Colon (tissue), 2 donors: ENCODE measurements around the gene GNB1.

ENCODE experiments used
- FAIRE-seq: peaks from 2 replicates; lab custom pipeline; 2012; peaks lifted over from hg19 to GRCh38; lab: Jason Lieb, UNC
- donor health status: control.
- donor health status: control.

Gene GNB1

DNA sequence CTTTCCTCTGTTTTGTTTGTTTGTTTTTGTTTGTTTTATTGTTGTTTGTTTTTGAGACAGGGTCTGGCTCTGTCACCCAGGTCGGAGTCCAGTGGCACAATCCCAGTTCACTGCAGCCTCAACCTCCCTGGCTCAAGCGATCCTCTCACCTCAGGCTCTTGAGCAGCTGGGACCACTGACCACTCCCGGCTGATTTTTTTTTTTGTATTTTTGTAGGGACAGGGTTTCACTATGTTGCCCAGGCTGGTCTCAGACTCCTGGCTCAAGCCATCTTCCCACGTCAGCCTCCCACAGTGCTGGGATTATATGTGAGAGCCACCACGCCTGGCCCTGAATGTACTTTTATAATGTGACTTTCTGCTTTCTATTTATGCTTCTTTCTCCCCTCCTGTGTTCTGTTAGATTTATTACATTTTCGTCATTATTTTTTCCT is 19.2 kb upstream of the GNB1 start:
- FAIRE-seq: no peak

DNA sequence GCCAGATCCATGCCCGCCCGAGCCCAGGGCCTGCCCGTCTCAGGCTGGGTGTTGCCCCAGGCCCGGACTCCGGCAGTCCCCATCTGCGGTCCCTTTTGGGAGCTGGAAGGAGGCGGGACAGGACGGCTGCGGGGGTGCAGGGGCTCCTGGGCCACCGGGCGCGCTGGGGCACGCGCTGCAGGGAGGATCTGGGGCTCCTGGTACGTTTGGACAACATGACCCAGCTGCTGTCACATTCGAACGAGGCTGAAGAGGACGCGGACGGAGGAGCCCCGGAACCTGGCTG is 17.6 kb upstream of the GNB1 start:
- no peak for FAIRE-seq

GRCh38 chr1:1907098-1907736 is 16.3 kb upstream of the GNB1 start:
- no peak for FAIRE-seq

DNA sequence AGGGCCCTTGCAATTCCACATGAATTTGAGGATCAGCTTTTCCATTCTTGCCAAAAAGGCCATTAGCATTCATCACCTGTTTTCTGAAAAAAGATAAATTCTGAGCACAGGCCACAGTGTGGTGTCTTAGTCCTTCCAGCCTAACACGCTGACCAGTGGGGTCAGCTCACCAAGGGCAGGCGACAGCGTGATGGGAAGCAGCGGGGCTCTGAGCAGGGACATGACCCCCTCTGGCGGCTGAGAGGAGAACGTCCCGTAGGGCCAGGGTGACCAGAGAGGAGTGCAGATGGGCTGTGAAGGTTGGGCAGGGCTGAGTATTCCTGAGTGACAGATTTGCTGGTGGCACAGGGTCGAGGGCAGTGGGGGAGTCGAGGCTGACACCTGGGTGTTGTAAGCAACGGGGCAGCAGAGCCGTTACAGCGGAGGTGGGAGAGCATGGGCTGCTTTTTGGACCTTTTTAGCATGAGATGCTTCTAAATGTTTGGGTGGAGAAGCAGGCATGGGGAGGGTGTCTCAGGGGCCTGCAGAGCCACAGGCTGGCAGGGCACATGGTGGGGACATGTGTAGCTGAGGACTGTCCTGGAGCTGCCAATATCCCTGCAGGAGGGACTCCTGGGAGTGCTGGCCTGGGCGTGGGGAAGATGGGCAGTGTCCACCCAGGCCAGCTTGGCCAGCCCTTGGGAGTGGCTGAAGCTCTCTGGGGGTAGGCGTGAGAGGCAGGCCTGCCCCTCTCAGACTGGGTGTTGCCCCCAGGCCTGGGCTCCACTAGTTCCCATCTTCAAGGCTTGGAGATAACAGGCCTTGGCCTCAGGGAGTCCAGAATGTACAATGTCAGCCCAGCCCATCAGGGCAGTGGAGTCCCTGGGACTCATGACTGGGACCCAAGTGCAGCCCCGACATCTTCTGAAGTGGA is 15.6 kb upstream of the GNB1 start:
- no peak for FAIRE-seq

- FAIRE-seq: no peak
Measured at GRCh38 chr1:1903224-1903623, 12.3 kb upstream of the GNB1 start.

- no peak for FAIRE-seq
Measured at GRCh38 chr1:1901641-1902294, 10.9 kb upstream of the GNB1 start.

DNA sequence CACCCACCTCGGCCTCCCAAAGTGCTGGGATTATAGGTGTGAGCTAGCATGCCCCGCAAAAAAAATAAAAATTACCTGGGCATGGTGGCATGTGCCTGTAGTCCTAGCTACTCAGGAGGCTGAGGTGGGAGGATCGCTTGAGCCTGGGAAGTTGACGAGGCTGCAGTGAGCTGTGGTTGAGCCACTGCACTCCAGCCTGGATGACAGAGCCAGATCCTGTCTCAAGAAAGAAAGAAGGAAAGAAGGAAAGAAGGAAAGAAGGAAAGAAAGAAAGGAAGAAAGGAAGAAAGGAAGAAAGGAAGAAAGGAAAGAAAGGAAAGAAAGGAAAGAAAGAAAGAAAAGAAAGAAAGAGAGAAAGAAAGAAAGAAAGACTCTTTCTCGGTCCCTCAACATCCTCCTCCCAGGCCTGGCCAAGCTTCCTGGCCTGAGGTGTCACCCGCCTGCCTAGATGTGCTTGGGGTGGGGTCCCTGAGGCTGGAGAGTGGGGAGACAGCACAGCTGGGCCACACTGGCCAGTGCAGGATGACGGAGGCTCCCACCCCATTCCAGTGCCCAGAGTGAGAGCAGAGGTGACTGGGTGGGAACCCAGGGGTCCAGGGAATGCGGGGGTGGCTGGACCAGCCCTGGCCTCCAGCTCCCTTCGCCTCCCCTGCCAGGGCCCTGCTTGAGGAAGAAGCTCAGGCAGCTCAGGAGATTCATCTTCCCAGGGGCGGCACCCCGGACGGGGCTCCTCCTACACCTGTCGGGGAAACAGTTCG is 10.2 kb upstream of the GNB1 start:
- FAIRE-seq: no peak

GRCh38 chr1:1899967-1900327 is 9.1 kb upstream of the GNB1 start:
- FAIRE-seq: no peak

DNA sequence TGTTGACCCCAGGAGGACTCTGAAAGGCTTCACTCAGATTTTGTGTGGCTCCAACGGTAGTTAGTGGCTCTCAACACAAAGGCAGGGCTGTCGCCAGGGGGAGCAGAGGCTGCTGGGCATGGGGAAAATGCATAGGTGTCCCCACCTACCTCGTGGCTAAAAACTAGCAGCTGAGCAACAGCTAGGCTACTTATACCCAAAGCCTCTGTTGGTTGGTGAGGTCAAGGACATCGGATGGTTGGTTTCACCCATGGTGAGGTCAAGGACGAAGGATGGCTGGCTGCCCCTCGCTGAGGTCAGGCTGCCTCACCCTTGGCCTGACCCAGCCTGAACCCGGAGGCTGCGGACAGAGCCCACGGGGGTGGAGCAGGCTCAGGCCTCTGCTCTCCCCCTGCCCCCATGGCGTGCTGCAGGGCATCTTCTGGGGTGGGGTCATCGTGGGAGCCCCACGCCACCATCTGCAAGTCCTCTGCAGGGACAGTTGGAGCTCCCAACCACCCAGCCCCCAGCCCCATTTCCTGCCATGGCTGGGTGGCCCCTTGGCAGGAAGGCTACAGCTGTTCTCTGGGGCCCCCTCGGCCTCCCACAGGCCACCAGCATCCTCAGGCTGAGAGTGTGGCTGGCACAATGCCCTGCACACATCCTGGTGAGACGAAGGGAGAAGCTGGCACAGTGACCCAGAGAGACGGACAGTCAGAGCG is 8.5 kb upstream of the GNB1 start:
- no peak for FAIRE-seq

GRCh38 chr1:1898246-1898933 is 7.5 kb upstream of the GNB1 start:
- no peak for FAIRE-seq

GRCh38 chr1:1895456-1896336 is 4.8 kb upstream of the GNB1 start:
- FAIRE-seq: no peak

GRCh38 chr1:1895060-1895418 is 4.2 kb upstream of the GNB1 start:
- no peak for FAIRE-seq

DNA sequence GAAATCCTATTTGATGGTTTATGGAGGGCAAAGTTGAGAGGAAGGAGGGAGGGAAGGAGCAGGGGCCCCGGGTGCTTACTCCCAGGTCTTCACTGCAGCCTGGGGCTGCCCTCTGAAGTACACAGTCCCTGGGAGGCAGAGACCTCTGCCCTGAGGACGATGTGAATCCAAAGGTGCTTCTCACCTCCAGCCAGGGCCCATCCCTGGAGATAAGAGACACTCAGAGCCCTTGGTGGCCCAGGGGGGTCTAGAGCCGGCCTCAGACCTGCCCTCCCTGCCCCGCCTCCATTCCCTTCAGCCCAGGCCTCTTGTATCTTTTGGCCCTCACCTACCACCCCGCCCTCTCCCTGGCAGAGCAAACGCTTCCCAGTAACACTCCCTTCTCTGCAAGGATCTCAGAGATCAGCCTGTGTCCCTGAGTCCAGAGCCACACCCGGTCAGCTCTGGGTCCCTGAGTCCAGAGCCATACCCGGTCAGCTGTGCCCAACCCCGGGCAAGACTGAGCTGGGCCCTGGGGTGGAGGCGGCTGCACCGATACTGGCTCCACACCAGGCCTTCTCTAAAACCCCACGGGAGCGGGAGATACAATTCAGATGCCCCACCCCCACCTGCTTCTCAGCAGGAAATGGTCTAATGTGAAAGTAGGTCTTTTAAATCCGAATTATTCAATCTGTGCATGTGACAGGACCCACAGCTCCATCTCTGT is 3.6 kb upstream of the GNB1 start:
- FAIRE-seq: no peak

DNA sequence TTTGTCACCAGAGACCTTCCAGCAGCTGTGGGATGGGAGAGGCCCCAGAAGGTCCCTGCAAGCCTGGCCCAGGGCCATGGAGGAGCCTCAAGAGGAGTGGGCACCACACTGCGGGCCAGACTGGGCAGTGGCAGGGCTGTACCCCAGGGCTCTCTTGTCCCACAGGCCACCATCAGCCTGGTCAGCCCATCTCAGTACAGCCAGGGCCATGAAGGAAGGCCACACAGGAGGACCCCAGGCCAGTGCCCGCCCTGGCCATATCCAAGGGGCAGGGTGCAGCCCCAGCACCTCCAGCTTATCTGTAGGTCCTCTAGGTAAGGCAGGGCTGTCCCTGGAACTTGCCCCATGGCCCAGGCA is 3.1 kb upstream of the GNB1 start:
- FAIRE-seq: no peak

- FAIRE-seq: no peak
Measured at GRCh38 chr1:1893291-1893985, 2.6 kb upstream of the GNB1 start.

- no peak for FAIRE-seq
Measured at GRCh38 chr1:1892763-1893120, 1.9 kb upstream of the GNB1 start.

GRCh38 chr1:1892079-1892762 is 1.3 kb upstream of the GNB1 start:
- FAIRE-seq: no peak

- no peak for FAIRE-seq
Measured at GRCh38 chr1:1891349-1892078, 627 bp upstream of the GNB1 start.
